ENCODE results near the gene RUNX1. TPM values are rescaled to one million over a fixed set of nuclear protein-coding genes. Genes with fewer than 3 reads are reported as not detected.

The RUNX1 gene
- total RNA-seq, 4 donors from 2014 or later = 2.9 to 18.7 (median 7.7) TPM

DNA sequence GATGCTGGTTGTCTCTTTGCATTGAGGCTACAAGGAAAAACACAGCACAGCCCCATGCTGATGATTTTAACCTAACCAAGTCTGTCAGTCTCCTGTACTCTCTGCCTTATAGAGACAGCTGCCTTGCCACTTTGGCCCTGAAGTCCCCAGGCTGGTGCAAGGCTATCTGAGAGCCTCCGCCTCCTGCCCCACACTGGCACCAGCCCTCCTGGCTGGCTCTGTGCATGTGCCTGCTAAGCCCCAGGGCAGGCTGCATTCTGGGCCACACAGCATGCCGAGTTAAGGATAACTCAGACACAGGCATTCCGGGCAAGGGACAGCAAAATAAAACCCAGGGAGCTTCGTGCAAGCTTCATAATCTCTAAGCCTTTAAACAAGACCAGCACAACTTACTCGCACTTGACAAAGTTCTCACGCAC lies 910 bp downstream of the RUNX1 start:
- no peak for TF ChIP-seq POLR2A (IDR thresholded peaks at IDR 0.05)
- TF ChIP-seq, protein P1, sequence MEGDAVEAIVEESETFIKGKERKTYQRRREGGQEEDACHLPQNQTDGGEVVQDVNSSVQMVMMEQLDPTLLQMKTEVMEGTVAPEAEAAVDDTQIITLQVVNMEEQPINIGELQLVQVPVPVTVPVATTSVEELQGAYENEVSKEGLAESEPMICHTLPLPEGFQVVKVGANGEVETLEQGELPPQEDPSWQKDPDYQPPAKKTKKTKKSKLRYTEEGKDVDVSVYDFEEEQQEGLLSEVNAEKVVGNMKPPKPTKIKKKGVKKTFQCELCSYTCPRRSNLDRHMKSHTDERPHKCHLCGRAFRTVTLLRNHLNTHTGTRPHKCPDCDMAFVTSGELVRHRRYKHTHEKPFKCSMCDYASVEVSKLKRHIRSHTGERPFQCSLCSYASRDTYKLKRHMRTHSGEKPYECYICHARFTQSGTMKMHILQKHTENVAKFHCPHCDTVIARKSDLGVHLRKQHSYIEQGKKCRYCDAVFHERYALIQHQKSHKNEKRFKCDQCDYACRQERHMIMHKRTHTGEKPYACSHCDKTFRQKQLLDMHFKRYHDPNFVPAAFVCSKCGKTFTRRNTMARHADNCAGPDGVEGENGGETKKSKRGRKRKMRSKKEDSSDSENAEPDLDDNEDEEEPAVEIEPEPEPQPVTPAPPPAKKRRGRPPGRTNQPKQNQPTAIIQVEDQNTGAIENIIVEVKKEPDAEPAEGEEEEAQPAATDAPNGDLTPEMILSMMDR (IDR thresholded peaks at IDR 0.05) = no peak
- Histone ChIP-seq H3K27ac (no peak overlapping the region), H3K27me3 (no peaks in the 10 kb centered on the region), H3K4me3 (replicated peaks in 1 of 3) (peak overlapping the region in 1 of 3 donors; percentile 9), H3K4me1 (peaks cover 4 to 23% of the 10 kb centered on the region in 2 donors), H3K36me3 (no peaks in the 10 kb centered on the region), H3K9me3 (no peaks in the 10 kb centered on the region)
- DNase-seq = no peak
- WGBS, 2 donors = 73 to 88% methylated on average over 5 to 6 of the region's 6 CpGs
- intact Hi-C loops (cut with DNase I) = no loop called here

DNA sequence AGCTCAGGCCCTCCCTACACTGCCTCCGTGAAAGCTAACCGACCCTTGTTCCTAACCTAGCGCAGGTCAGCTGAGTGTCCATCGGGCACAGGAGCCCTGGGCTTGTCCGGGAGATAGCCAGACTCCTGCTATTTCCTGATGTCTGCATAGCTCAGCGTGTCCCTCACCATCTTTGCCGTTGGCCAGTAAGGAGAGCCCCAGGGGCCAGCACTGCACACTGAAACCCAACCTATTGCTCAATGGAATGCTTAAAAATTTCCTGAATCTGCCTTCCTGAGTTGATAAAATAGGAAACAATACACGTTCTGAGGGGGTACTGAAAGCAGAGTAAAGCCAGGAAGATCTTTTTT lies 2.2 kb downstream of the RUNX1 start:
- no peak overlapping the region for H3K4me3 ChIP-seq (replicated peaks in 1 of 3)
- no peaks in the 10 kb centered on the region for H3K36me3 ChIP-seq
- peaks cover 4 to 23% of the 10 kb centered on the region in 2 donors for H3K4me1 ChIP-seq
- H3K27ac ChIP-seq = peak overlapping the region in 1 of 3 donors; percentile 21
- intact Hi-C loops (cut with DNase I) = no loop called here
- no peaks in the 10 kb centered on the region for H3K9me3 ChIP-seq
- no peak for TF ChIP-seq POLR2A (IDR thresholded peaks at IDR 0.05)
- TF ChIP-seq, protein P1 (IDR thresholded peaks at IDR 0.05) = no peak
- 48 to 59% methylated on average over 8 of the region's 8 CpGs for WGBS, 2 donors
- no peak for DNase-seq
- H3K27me3 ChIP-seq = no peaks in the 10 kb centered on the region

DNA sequence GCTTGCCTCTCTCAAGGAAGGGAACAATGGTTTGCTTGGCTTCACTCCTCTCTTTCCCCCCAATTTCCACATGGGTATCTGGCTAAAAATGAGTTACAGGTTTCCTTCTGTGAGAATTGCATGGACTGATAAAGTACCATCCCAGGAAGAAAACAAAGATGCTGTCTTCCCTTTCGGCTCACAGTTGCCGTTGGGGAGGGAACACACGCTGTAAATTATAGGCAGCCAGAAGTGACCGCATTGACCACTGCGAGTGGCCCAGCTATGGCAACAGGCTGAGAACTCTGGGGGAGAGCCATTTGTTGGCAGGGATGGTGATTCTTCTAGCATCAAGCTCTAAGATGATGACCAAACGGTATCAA lies 2.9 kb downstream of the RUNX1 start:
- intact Hi-C loops (cut with DNase I) = no loop called here
- H3K4me3 ChIP-seq (replicated peaks in 1 of 3) = no peak overlapping the region
- DNase-seq = no peak
- H3K27me3 ChIP-seq = no peaks in the 10 kb centered on the region
- H3K36me3 ChIP-seq = no peaks in the 10 kb centered on the region
- 80 to 92% methylated on average over 6 of the region's 6 CpGs for WGBS, 2 donors
- H3K9me3 ChIP-seq = no peaks in the 10 kb centered on the region
- TF ChIP-seq, protein P1 (IDR thresholded peaks at IDR 0.05) = no peak
- no peak for TF ChIP-seq POLR2A (IDR thresholded peaks at IDR 0.05)
- H3K27ac ChIP-seq = no peak overlapping the region
- peaks cover 4 to 23% of the 10 kb centered on the region in 2 donors for H3K4me1 ChIP-seq

DNA sequence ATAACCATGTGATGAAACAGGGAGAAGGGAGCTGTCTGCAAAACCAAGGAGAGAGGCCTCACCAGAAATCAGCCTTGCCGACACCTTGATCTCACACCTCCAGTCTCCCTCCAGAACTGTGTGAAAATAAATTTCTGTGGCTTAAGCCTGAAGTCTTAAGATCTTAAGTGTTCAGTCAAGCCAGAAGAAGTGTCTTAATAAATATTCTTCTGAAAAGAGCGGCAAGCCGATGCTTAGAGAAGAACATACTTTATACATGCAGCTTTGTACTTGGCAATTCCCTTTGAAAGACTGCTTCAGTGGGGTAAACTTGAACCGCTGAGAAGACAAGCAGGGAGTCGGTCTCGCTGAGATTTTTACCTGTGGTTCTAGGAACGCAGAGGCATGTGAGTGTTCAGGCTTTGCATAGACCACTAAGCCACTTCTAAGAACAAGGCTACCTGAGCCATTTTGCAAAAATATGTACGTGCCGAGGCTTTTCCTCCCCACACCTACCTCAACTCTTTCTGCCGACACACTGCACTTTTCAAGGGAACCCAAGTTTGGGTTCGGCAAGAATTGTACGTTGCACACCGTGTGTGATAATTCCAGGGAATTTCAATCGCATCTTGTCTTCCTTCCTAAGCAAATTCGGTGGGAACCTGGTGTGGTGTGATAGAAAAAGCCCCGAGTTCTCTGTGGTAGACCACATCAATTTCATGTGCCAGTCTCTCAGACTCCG lies 3.4 kb downstream of the RUNX1 start:
- WGBS, 2 donors = 74% methylated on average over 17 of the region's 17 CpGs
- DNase-seq = no peak
- Histone ChIP-seq H3K4me1 (peaks cover 4 to 18% of the 10 kb centered on the region in 2 donors), H3K27me3 (no peaks in the 10 kb centered on the region), H3K9me3 (no peaks in the 10 kb centered on the region), H3K36me3 (no peaks in the 10 kb centered on the region), H3K27ac (no peak overlapping the region), H3K4me3 (replicated peaks in 1 of 3) (no peak overlapping the region)
- intact Hi-C loops (cut with DNase I) = no loop called here
- no peak for TF ChIP-seq POLR2A (IDR thresholded peaks at IDR 0.05)
- TF ChIP-seq, protein P1 (IDR thresholded peaks at IDR 0.05) = no peak

DNA sequence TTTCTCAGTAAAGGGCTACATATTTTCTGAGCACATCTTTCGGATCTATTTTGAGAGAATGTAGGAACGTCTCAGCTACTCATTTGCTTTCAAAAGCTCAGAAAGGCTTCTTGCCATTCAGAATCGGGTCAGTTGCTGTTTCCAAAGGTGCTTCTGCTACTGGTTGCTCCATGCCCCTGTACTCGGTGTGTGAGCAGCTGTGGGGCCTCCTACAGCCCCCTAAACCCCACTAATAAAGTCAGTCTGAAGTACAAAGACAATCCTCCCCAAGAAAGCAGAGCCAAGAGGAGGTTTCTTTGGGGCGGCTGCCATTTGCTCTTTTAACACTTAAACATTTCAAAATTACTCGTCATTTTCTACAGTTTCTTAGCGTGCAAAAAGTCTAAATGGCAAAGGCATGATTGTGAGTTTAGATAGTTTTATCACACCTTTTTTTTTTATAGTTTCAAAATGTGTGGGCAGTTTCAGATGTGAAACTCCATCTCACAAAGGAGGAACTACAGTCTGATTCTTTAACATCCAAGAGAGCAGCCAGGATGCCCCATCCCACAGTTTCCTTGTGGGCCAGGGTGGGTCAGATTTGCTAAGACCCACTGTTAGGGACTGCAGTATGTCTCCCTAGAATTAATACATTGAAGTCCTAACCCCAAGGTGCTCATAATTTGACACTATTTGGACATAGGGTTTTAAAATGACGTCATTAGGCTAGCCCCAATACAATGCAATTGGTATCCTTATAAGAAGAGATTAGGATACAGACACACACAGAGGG lies 4.1 kb downstream of the RUNX1 start:
- WGBS, 2 donors = 82 to 89% methylated on average over 8 of the region's 8 CpGs
- peaks cover 4 to 18% of the 10 kb centered on the region in 2 donors for H3K4me1 ChIP-seq
- no peak overlapping the region for H3K4me3 ChIP-seq (replicated peaks in 1 of 3)
- no peak overlapping the region for H3K27ac ChIP-seq
- H3K9me3 ChIP-seq = no peaks in the 10 kb centered on the region
- TF ChIP-seq POLR2A (IDR thresholded peaks at IDR 0.05) = no peak
- TF ChIP-seq, protein P1 (IDR thresholded peaks at IDR 0.05) = no peak
- intact Hi-C loops (cut with DNase I) = no loop called here
- no peaks in the 10 kb centered on the region for H3K36me3 ChIP-seq
- no peak for DNase-seq
- H3K27me3 ChIP-seq = no peaks in the 10 kb centered on the region
